Loucy (cell line): Measurements from ENCODE around the gene RRP7A.
A peak's percentile ranks its signal among the peaks of the same experiment; 100 is the strongest.
"Not testable (repeated sequence)": the region's sequence is repeated elsewhere in the genome, so short reads cannot be mapped to it uniquely, and the experiment has no call there.

Experiments
- H2AFZ ChIP-seq: fragments of 200-600 bp; sonication (generic); 2 replicates; pipeline ENCODE4 v1.6.0; 2016; ENCODE audit warnings: antibody characterized with exemption, mild to moderate bottlenecking, low read length, moderate library complexity
- H3F3A ChIP-seq: fragments of 200-600 bp; 2 replicates; pipeline ENCODE4 v1.6.0; 2016; ENCODE audit warnings: antibody characterized with exemption, low read depth, mild to moderate bottlenecking
- H3K27me3 ChIP-seq: fragments of 200-600 bp; sonication (generic); 2 replicates; pipeline ENCODE4 v1.6.1; 2014; ENCODE audit warnings: low read length, mild to moderate bottlenecking; ENCODE audit not compliant: insufficient read depth, poor library complexity, severe bottlenecking
- H3K36me3 ChIP-seq: fragments of 200-600 bp; sonication (generic); 2 replicates; pipeline ENCODE4 v1.6.1; 2016; ENCODE audit warnings: low read length; ENCODE audit not compliant: insufficient read depth
- H3K4me1 ChIP-seq: fragments of 200-600 bp; sonication (generic); 2 replicates; pipeline ENCODE4 v1.5.1; 2014; ENCODE audit warnings: low read length, mild to moderate bottlenecking; ENCODE audit not compliant: insufficient read depth, poor library complexity, severe bottlenecking
- H3K4me2 ChIP-seq: fragments of 200-600 bp; sonication (generic); 2 replicates; pipeline ENCODE4 v1.6.0; 2014; ENCODE audit warnings: antibody characterized with exemption, low read length, low read depth, mild to moderate bottlenecking; ENCODE audit not compliant: poor library complexity, severe bottlenecking
- H3K4me3 ChIP-seq: fragments of 200-600 bp; sonication (generic); 2 replicates; pipeline ENCODE4 v1.5.1; 2014; ENCODE audit warnings: low read length, mild to moderate bottlenecking, mixed read lengths; ENCODE audit not compliant: poor library complexity, severe bottlenecking
- H3K79me2 ChIP-seq: fragments of 200-600 bp; sonication (generic); 2 replicates; pipeline ENCODE4 v1.6.1; 2014; ENCODE audit warnings: low read length; ENCODE audit not compliant: insufficient read depth
- H3K9ac ChIP-seq: fragments of 200-600 bp; sonication (generic); 2 replicates; pipeline ENCODE4 v1.6.0; 2014; ENCODE audit warnings: mild to moderate bottlenecking, low read depth, low read length, moderate library complexity; ENCODE audit not compliant: poor library complexity, severe bottlenecking
- H3K9me2 ChIP-seq: fragments of 200-600 bp; sonication (generic); replicated peaks from 2 replicates; pipeline ENCODE4 v1.6.1; 2016; ENCODE audit warnings: low read depth, low read length, mixed read lengths
- H3K9me3 ChIP-seq: fragments of 200-600 bp; sonication (generic); 2 replicates; pipeline ENCODE4 v1.6.1; 2014; ENCODE audit warnings: mild to moderate bottlenecking, antibody characterized with exemption, low read length, low read depth; ENCODE audit not compliant: insufficient read depth
- H4K20me1 ChIP-seq: fragments of 200-600 bp; sonication (generic); 2 replicates; pipeline ENCODE4 v1.6.0; 2014; ENCODE audit warnings: antibody characterized with exemption, low read length, mild to moderate bottlenecking; ENCODE audit not compliant: insufficient read depth, poor library complexity, severe bottlenecking
- CTCF ChIP-seq: fragments of 200-600 bp; sonication (generic); conservative IDR thresholded peaks from 2 replicates; pipeline ENCODE4 v1.5.1; 2014; ENCODE audit warnings: mild to moderate bottlenecking, antibody characterized with exemption, low read length
- EZH2phosphoT487 ChIP-seq: fragments of 200-600 bp; IDR thresholded peaks from 2 replicates; pipeline ENCODE4 v1.6.1; 2018; ENCODE audit warnings: antibody characterized with exemption, mild to moderate bottlenecking, moderate library complexity, borderline replicate concordance

Gene RRP7A

GRCh38 chr22:42519525-42520401, at the start of gene RRP7A:
RRP7A (minus strand) TSS chr22:42519796; CDS start chr22:42519786, 10 bp downstream.
- peaks cover 7% of the 10 kb centered on the region for H3K4me1 ChIP-seq

GRCh38 chr22:42567950-42568349, 48.4 kb upstream of the RRP7A start:
- not testable (repeated sequence) for H3K4me1 ChIP-seq, H3K9ac ChIP-seq, H4K20me1 ChIP-seq, H3K79me2 ChIP-seq, H3K9me3 ChIP-seq, H3K9me2 ChIP-seq, H3F3A ChIP-seq, H3K4me3 ChIP-seq, H2AFZ ChIP-seq, H3K27me3 ChIP-seq, H3K4me2 ChIP-seq, H3K36me3 ChIP-seq

More at GRCh38 chr22:42519525-42520401, at the start of gene RRP7A:
- TF ChIP-seq CTCF, result no peak
- TF ChIP-seq EZH2phosphoT487, result no peak
- Histone ChIP-seq H3K27me3 (no peaks in the 10 kb centered on the region), H3K9ac (peak within 1 kb of the TSS; percentile 84), H3K36me3 (no peaks in the 10 kb centered on the region; the same call in 1 of the 2 replicates), H3K9me2 (no peaks in the 10 kb centered on the region), H3F3A (no peaks in the 10 kb centered on the region), H3K4me3 (peak within 1 kb of the TSS; percentile 85), H4K20me1 (peaks cover 7% of the 10 kb centered on the region), H3K79me2 (peaks cover 37% of the 10 kb centered on the region; the same call in 1 of the 2 replicates), H2AFZ (peak within 1 kb of the TSS; percentile 93), H3K4me2 (peak within 1 kb of the TSS; percentile 84), H3K9me3 (no peaks in the 10 kb centered on the region)

- H3K36me3 ChIP-seq, result no peaks in the 10 kb centered on the region
- H3K79me2 ChIP-seq, result no peaks in the 10 kb centered on the region
- TF ChIP-seq EZH2phosphoT487, result no peak
- TF ChIP-seq CTCF, result no peak
- no peaks in the 10 kb centered on the region for H3K4me1 ChIP-seq
- no peaks in the 10 kb centered on the region for H3K9me3 ChIP-seq
- no peaks in the 10 kb centered on the region for H3F3A ChIP-seq
- H3K9me2 ChIP-seq, result no peaks in the 10 kb centered on the region
- no peak overlapping the region for H3K4me2 ChIP-seq
- no peak overlapping the region for H3K9ac ChIP-seq
- no peak overlapping the region for H2AFZ ChIP-seq
- no peak overlapping the region for H3K4me3 ChIP-seq
- no peaks in the 10 kb centered on the region for H3K27me3 ChIP-seq
- no peaks in the 10 kb centered on the region for H4K20me1 ChIP-seq
Observed at GRCh38 chr22:42565956-42566355, 46.4 kb upstream of the RRP7A start.

GRCh38 chr22:42564699-42565098, 45.1 kb upstream of the RRP7A start:
- no peak overlapping the region for H3K4me3 ChIP-seq
- H2AFZ ChIP-seq, result no peak overlapping the region
- H3K79me2 ChIP-seq, result no peaks in the 10 kb centered on the region
- H3K9me2 ChIP-seq, result no peaks in the 10 kb centered on the region
- TF ChIP-seq CTCF, result no peak
- no peak for TF ChIP-seq EZH2phosphoT487
- no peaks in the 10 kb centered on the region for H3K27me3 ChIP-seq
- no peak overlapping the region for H3K9ac ChIP-seq
- no peaks in the 10 kb centered on the region for H3K9me3 ChIP-seq
- no peaks in the 10 kb centered on the region for H3K36me3 ChIP-seq
- no peaks in the 10 kb centered on the region for H3K4me1 ChIP-seq
- H4K20me1 ChIP-seq, result no peaks in the 10 kb centered on the region
- H3K4me2 ChIP-seq, result no peak overlapping the region
- H3F3A ChIP-seq, result no peaks in the 10 kb centered on the region

GRCh38 chr22:42563943-42564342, 44.3 kb upstream of the RRP7A start:
- not testable (repeated sequence) for H2AFZ ChIP-seq, H3K79me2 ChIP-seq, H3K4me1 ChIP-seq, H3K9me2 ChIP-seq, H3K4me2 ChIP-seq, H3K4me3 ChIP-seq, H3K36me3 ChIP-seq, H3K27me3 ChIP-seq, H4K20me1 ChIP-seq, H3F3A ChIP-seq, H3K9me3 ChIP-seq, H3K9ac ChIP-seq
